ENCODE measurements around the gene PAXIP1.

PAXIP1 gene

GRCh38 chr7:155009570-155010157 is 6.7 kb upstream of the PAXIP1 start:
- Histone ChIP-seq H3K36me3 (peaks cover 15% of the 10 kb centered on the region), H3K4me3 (ENCODE audit: low read depth, low read length) (no peak overlapping the region), H3K9me3 (ENCODE audit: severe bottlenecking) (no peaks in the 10 kb centered on the region), H3K27me3 (ENCODE audit: insufficient read depth, low read depth, severe bottlenecking) (no peaks in the 10 kb centered on the region), H3K27ac (no peak overlapping the region)
- TF ChIP-seq CTCF (IDR thresholded peaks at IDR 0.05; ENCODE audit: low read depth, low read length): peak; percentile 45; the same call in 1 of the 2 replicates
- peak; percentile 51 for DNase-seq

GRCh38 chr7:155007947-155008346 is 5.0 kb upstream of the PAXIP1 start:
- no peak overlapping the region for H3K4me3 ChIP-seq (ENCODE audit: low read depth, low read length)
- peak; percentile 38 for DNase-seq
- no peaks in the 10 kb centered on the region for H3K9me3 ChIP-seq (ENCODE audit: severe bottlenecking)
- no peak overlapping the region for H3K27ac ChIP-seq
- no peaks in the 10 kb centered on the region for H3K27me3 ChIP-seq (ENCODE audit: insufficient read depth, low read depth, severe bottlenecking)
- peak; percentile 69 for TF ChIP-seq CTCF (IDR thresholded peaks at IDR 0.05; ENCODE audit: low read depth, low read length)
- H3K36me3 ChIP-seq: peaks cover 18% of the 10 kb centered on the region

- peak; percentile 73 for DNase-seq
These were observed 671 bp upstream of the PAXIP1 start for GRCh38 chr7:155003376-155004214.

GRCh38 chr7:155002411-155003091 is 373 bp downstream of the PAXIP1 start:
- peak; percentile 64 for DNase-seq

More at GRCh38 chr7:155003376-155004214, 671 bp upstream of the PAXIP1 start:
- peak overlapping the region; percentile 100 for H3K27ac ChIP-seq
- TF ChIP-seq CTCF (IDR thresholded peaks at IDR 0.05; ENCODE audit: low read depth, low read length): no peak
- H3K4me3 ChIP-seq (ENCODE audit: low read depth, low read length): peak overlapping the region; percentile 98
- H3K36me3 ChIP-seq: peaks cover 25% of the 10 kb centered on the region
- no peaks in the 10 kb centered on the region for H3K27me3 ChIP-seq (ENCODE audit: insufficient read depth, low read depth, severe bottlenecking)
- no peaks in the 10 kb centered on the region for H3K9me3 ChIP-seq (ENCODE audit: severe bottlenecking)

More at GRCh38 chr7:155002411-155003091, 373 bp downstream of the PAXIP1 start:
- H3K27me3 ChIP-seq (ENCODE audit: insufficient read depth, low read depth, severe bottlenecking): no peaks in the 10 kb centered on the region
- H3K4me3 ChIP-seq (ENCODE audit: low read depth, low read length): peak overlapping the region; percentile 69
- no peak for TF ChIP-seq CTCF (IDR thresholded peaks at IDR 0.05; ENCODE audit: low read depth, low read length)
- H3K9me3 ChIP-seq (ENCODE audit: severe bottlenecking): no peaks in the 10 kb centered on the region
- H3K36me3 ChIP-seq: peaks cover 35% of the 10 kb centered on the region
- peak overlapping the region; percentile 90 for H3K27ac ChIP-seq

Data from WERI-Rb-1 (cell line).